ENCODE data around the gene GLMP. TPM values are rescaled to one million over a fixed set of nuclear protein-coding genes. Genes with fewer than 3 reads are reported as not detected.

Gene GLMP
- total RNA-seq, 1 donor from 2014 or later: 104 TPM

DNA sequence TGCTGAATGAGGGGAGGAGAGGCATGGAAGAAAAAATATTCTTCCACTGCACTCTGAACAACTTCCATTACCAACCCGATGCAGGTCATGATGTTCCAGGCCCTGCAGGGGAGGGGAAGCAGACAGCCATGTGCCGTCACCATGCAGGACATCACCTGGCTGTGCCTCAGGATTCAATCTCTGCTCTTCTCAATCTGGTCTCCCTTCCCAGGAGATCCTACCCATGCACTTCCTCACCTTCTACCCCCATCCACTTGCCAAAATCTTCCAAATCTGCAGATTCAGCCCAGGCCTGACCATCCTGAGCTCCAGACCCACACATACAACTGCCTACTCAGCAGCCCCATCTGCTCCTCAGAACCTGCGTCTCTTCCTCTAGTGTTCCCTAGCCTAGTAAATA, 41.8 kb downstream of the GLMP start:
- H3K27me3 ChIP-seq (ENCODE audit: control insufficient read depth, insufficient read depth, low read length): no peaks in the 10 kb centered on the region
- no peak for DNase-seq (ENCODE audit: low read depth)
- no peak for TF ChIP-seq CTCF (IDR thresholded peaks at IDR 0.05; ENCODE audit: insufficient read depth, low read length, poor library complexity, severe bottlenecking)
- H3K4me3 ChIP-seq (ENCODE audit: low read depth, low read length): no peak overlapping the region
- peaks cover 7% of the 10 kb centered on the region for H3K36me3 ChIP-seq (ENCODE audit: control insufficient read depth, insufficient read depth, low read length)

DNA sequence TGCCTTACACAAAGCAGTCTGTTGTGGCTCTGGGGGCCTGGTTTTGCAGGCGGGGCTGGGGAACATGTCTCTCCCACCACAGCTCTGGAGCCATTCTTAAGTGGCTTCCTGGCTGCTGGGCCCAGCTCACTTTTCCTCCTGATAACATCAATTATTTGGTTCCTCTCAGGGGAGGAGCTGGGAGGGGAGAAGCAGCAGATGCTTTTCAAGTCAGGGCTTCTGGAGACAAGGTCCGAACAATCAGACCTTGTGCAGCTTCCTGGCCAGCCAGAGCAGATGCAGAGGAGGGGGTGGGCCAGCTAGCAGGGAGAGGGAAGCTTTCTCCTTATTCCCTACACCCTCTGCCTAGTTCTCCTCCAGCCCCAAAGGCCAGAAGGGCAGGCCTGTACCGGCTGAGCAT, 44.0 kb downstream of the GLMP start:
- H3K27me3 ChIP-seq (ENCODE audit: control insufficient read depth, insufficient read depth, low read length): no peaks in the 10 kb centered on the region
- H3K36me3 ChIP-seq (ENCODE audit: control insufficient read depth, insufficient read depth, low read length): peaks cover 7% of the 10 kb centered on the region
- no peak for TF ChIP-seq CTCF (IDR thresholded peaks at IDR 0.05; ENCODE audit: insufficient read depth, low read length, poor library complexity, severe bottlenecking)
- H3K4me3 ChIP-seq (ENCODE audit: low read depth, low read length): no peak overlapping the region
- DNase-seq (ENCODE audit: low read depth): no peak

GRCh38 chr1:156249593-156249992, 45.9 kb downstream of the GLMP start:
- H3K4me3 ChIP-seq (ENCODE audit: low read depth, low read length): no peak overlapping the region
- TF ChIP-seq CTCF (IDR thresholded peaks at IDR 0.05; ENCODE audit: insufficient read depth, low read length, poor library complexity, severe bottlenecking): no peak
- DNase-seq (ENCODE audit: low read depth): no peak
- peaks cover 7% of the 10 kb centered on the region for H3K36me3 ChIP-seq (ENCODE audit: control insufficient read depth, insufficient read depth, low read length)
- peaks cover 4% of the 10 kb centered on the region for H3K27me3 ChIP-seq (ENCODE audit: control insufficient read depth, insufficient read depth, low read length)

- DNase-seq (ENCODE audit: low read depth): no peak
- Histone ChIP-seq H3K4me3 (ENCODE audit: low read depth, low read length) (no peak overlapping the region), H3K27me3 (ENCODE audit: control insufficient read depth, insufficient read depth, low read length) (peaks cover 4% of the 10 kb centered on the region), H3K36me3 (ENCODE audit: control insufficient read depth, insufficient read depth, low read length) (peaks cover 6% of the 10 kb centered on the region)
- no peak for TF ChIP-seq CTCF (IDR thresholded peaks at IDR 0.05; ENCODE audit: insufficient read depth, low read length, poor library complexity, severe bottlenecking)
These were observed 47.2 kb downstream of the GLMP start for GRCh38 chr1:156248323-156248683.

- Histone ChIP-seq H3K4me3 (ENCODE audit: low read depth, low read length) (no peak within 1 kb of the TSS), H3K27me3 (ENCODE audit: control insufficient read depth, insufficient read depth, low read length) (peaks cover 4% of the 10 kb centered on the region), H3K36me3 (ENCODE audit: control insufficient read depth, insufficient read depth, low read length) (peaks cover 5% of the 10 kb centered on the region)
- no peak for DNase-seq (ENCODE audit: low read depth)
- no peak for TF ChIP-seq CTCF (IDR thresholded peaks at IDR 0.05; ENCODE audit: insufficient read depth, low read length, poor library complexity, severe bottlenecking)
These were observed 47.8 kb downstream of the GLMP start, which contains the start of gene PAQR6 for GRCh38 chr1:156247460-156248322. Gene PAQR6 (minus strand): TSS chr1:156248056. CDS start chr1:156246731, 1,325 bp downstream.
